HCT116 (cell line): ENCODE data around the gene FBXO31.

ENCODE experiments used
- EZH2phosphoT487 ChIP-seq: fragments of 200-600 bp; IDR thresholded peaks from 2 replicates; pipeline ENCODE4 v1.6.1; 2018; ENCODE audit warnings: antibody characterized with exemption, borderline replicate concordance
- JUND ChIP-seq: IDR thresholded peaks from 2 replicates; pipeline ENCODE4 v1.6.1; 2012
- POLR2A ChIP-seq: IDR thresholded peaks from 2 replicates; pipeline ENCODE4 v1.7.0; 2011; ENCODE audit warnings: borderline replicate concordance; ENCODE audit not compliant: insufficient read depth, insufficient read length; ENCODE audit errors: extremely low read depth
- POLR2AphosphoS5 ChIP-seq: IDR thresholded peaks from 2 replicates; pipeline ENCODE4 v1.6.1; 2011; ENCODE audit warnings: mild to moderate bottlenecking, low read depth, low read length, moderate library complexity
- TCF7L2 ChIP-seq: IDR thresholded peaks from 2 replicates; pipeline ENCODE4 v1.7.0; 2011; ENCODE audit warnings: borderline replicate concordance, inconsistent platforms; ENCODE audit not compliant: insufficient read depth, insufficient read length; ENCODE audit errors: extremely low read depth
- ZNF274 ChIP-seq: fragments of 200-500 bp; sonication (Bioruptor generic); IDR thresholded peaks from 2 replicates; pipeline ENCODE4 v1.6.1; 2014; ENCODE audit warnings: mild to moderate bottlenecking, low read depth, low read length, inconsistent platforms
- TF ChIP-seq, protein P1 (sequence below), 3 experiments: fragments of 200-600 bp in 1 of 3; sonication (generic) in 1 of 3; IDR thresholded peaks in 2 of 3; conservative IDR thresholded peaks in 1 of 3; 2 replicates each; pipeline ENCODE4 v1.5.1; 2012 to 2017; ENCODE audit warnings: low read depth in 2 of 3, low read length in 2 of 3, antibody characterized with exemption in 1 of 3, borderline replicate concordance in 1 of 3, control low read depth in 1 of 3, mild to moderate bottlenecking in 1 of 3, mixed read lengths in 1 of 3, mixed run types in 1 of 3, moderate library complexity in 1 of 3; ENCODE audit not compliant: insufficient read depth in 1 of 3

DNA sequence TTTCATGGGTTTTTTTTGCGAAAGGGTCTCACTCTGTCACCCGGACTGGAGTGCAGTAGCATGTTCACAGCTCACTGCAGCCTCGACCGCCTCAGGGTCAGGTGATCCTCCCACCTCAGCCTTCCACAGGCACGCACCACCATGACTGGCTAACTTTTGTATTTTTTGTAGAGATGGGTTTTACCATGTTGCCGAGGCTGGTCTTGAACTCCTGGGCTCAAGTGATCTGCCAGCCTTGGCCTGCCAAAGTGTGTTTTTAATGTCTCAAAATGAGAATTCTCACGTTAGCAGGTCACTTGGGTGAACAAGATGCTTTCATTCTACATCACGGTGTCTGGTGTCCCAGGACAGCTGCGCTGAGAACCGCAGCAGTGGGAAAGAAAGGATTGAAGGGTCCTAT is 3.2 kb downstream of the FBXO31 start:
- no peak for TF ChIP-seq POLR2AphosphoS5
- TF ChIP-seq JUND: no peak
- TF ChIP-seq, protein P1, sequence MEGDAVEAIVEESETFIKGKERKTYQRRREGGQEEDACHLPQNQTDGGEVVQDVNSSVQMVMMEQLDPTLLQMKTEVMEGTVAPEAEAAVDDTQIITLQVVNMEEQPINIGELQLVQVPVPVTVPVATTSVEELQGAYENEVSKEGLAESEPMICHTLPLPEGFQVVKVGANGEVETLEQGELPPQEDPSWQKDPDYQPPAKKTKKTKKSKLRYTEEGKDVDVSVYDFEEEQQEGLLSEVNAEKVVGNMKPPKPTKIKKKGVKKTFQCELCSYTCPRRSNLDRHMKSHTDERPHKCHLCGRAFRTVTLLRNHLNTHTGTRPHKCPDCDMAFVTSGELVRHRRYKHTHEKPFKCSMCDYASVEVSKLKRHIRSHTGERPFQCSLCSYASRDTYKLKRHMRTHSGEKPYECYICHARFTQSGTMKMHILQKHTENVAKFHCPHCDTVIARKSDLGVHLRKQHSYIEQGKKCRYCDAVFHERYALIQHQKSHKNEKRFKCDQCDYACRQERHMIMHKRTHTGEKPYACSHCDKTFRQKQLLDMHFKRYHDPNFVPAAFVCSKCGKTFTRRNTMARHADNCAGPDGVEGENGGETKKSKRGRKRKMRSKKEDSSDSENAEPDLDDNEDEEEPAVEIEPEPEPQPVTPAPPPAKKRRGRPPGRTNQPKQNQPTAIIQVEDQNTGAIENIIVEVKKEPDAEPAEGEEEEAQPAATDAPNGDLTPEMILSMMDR (IDR thresholded peaks at IDR 0.05 in 2 of 3, conservative IDR thresholded peaks at IDR 0.05 in 1 of 3; ENCODE audit: borderline replicate concordance in 1 of 3, insufficient read depth in 1 of 3, low read depth in 2 of 3, low read length in 2 of 3): no peak
- no peak for TF ChIP-seq ZNF274
- TF ChIP-seq POLR2A: no peak
- TF ChIP-seq TCF7L2: no peak
- no peak for TF ChIP-seq EZH2phosphoT487
